HCT116 (cell line): ENCODE results near the gene TMEM175. TPM values are rescaled to one million over a fixed set of nuclear protein-coding genes. Genes with fewer than 3 reads are reported as not detected.

ENCODE experiments used
- ATAC-seq: fragments of 200-7000 bp; cut with Tn5 transposase; 2 replicates; pipeline ENCODE4 v1.9.1; 2020; ENCODE audit warnings: mild to moderate bottlenecking, moderate library complexity
- BruUV-seq: library from RNA; stranded (reverse); fragments of 400-500 nt; replicated peaks from 2 replicates; lab custom pipeline; 2021; lab: Mats Ljungman, UMichigan
- CTCF ChIA-PET: fragments of 300-600 bp; sonication (Branson Sonifier 250); formaldehyde crosslinking; loops from one replicate; lab custom pipeline; 2021; ENCODE audit warnings: antibody characterized with exemption; lab: Charles Lee
- POLR2A ChIA-PET: fragments of 300-600, 350-600 bp; sonication (Branson Sonifier 250); formaldehyde crosslinking; loops from one replicate; lab custom pipeline; 2021; ENCODE audit warnings: antibody characterized with exemption; lab: Charles Lee
- RAD21 ChIA-PET, 2 experiments: fragments of 300-600 bp; sonication (Branson Sonifier 250); formaldehyde crosslinking; loops; one replicate each; lab custom pipeline; 2023; ENCODE audit warnings: low total read pairs in 2 of 2; ENCODE audit not compliant: uncharacterized antibody in 2 of 2, unreplicated experiment in 2 of 2, low non-redundant PET in 1 of 2; lab: Charles Lee
- DNase-seq: peaks from one replicate; pipeline ENCODE4 v3.0.0-alpha.2; 2010; ENCODE audit warnings: low read depth, low spot score
- H2AFZ ChIP-seq: fragments of 200-600 bp; shearing (Covaris generic), sonication (generic); 2 replicates; pipeline ENCODE4 v1.6.1; 2017; ENCODE audit warnings: low read depth, mixed run types, mixed read lengths, antibody characterized with exemption, low read length; ENCODE audit not compliant: poor library complexity, severe bottlenecking
- H3K27ac ChIP-seq: 2 replicates; pipeline ENCODE4 v1.5.1; 2012; ENCODE audit warnings: low read depth, low read length
- H3K27me3 ChIP-seq: fragments of 200-600 bp; sonication (generic); 2 replicates; pipeline ENCODE4 v1.6.1; 2016; ENCODE audit warnings: mixed run types, low read length, mixed read lengths; ENCODE audit not compliant: insufficient read depth
- H3K36me3 ChIP-seq, 2 experiments: fragments of 200-500 bp in 1 of 2; fragments of 200-600 bp in 1 of 2; sonication (Bioruptor generic) in 1 of 2; sonication (generic) in 1 of 2; 2 replicates each; pipeline versions ENCODE4 v1.5.1 to v1.6.1; 2014 to 2016; ENCODE audit warnings: low read length in 2 of 2, inconsistent platforms in 1 of 2, mixed read lengths in 1 of 2, mixed run types in 1 of 2; ENCODE audit not compliant: insufficient read depth in 2 of 2, control insufficient read depth in 1 of 2
- H3K4me1 ChIP-seq, 2 experiments: fragments of 200-600 bp in 1 of 2; sonication (generic) in 1 of 2; 2 replicates each; pipeline versions ENCODE4 v1.5.1 to v1.6.1; 2012 to 2017; ENCODE audit warnings: low read length in 2 of 2, inconsistent platforms in 1 of 2, mild to moderate bottlenecking in 1 of 2, mixed read lengths in 1 of 2, mixed run types in 1 of 2, moderate library complexity in 1 of 2; ENCODE audit not compliant: insufficient read depth in 2 of 2, control insufficient read depth in 1 of 2
- H3K4me2 ChIP-seq: fragments of 200-600 bp; sonication (generic); 2 replicates; pipeline ENCODE4 v1.6.1; 2017; ENCODE audit warnings: mixed run types, low read length, mixed read lengths
- H3K4me3 ChIP-seq, 2 experiments: fragments of 200-600 bp in 1 of 2; sonication (generic) in 1 of 2; replicated peaks in 1 of 2; 2 replicates each; pipeline ENCODE4 v1.5.1; 2011 to 2016; ENCODE audit warnings: low read length in 2 of 2, control low read depth in 1 of 2, low read depth in 1 of 2, mild to moderate bottlenecking in 1 of 2, mixed read lengths in 1 of 2, mixed run types in 1 of 2
- H3K79me2 ChIP-seq: fragments of 200-600 bp; sonication (generic); 2 replicates; pipeline ENCODE4 v1.6.1; 2017; ENCODE audit warnings: mild to moderate bottlenecking, mixed run types, low read length, moderate library complexity, mixed read lengths; ENCODE audit not compliant: insufficient read depth
- H3K9ac ChIP-seq: fragments of 200-600 bp; sonication (generic); 2 replicates; pipeline ENCODE4 v1.6.1; 2016; ENCODE audit warnings: low read length, mixed read lengths
- H3K9me2 ChIP-seq: fragments of 200-600 bp; sonication (generic), shearing (Covaris generic); 2 replicates; pipeline ENCODE4 v1.6.1; 2017; ENCODE audit warnings: mixed run types, mild to moderate bottlenecking, moderate library complexity; ENCODE audit not compliant: insufficient read depth
- H3K9me3 ChIP-seq, 2 experiments: fragments of 200-500 bp in 1 of 2; fragments of 200-600 bp in 1 of 2; sonication (Bioruptor generic) in 1 of 2; sonication (generic) in 1 of 2; 2 replicates each; pipeline ENCODE4 v1.6.1; 2014 to 2017; ENCODE audit warnings: low read length in 2 of 2, mixed read lengths in 2 of 2, inconsistent platforms in 1 of 2, low read depth in 1 of 2, mild to moderate bottlenecking in 1 of 2, mixed run types in 1 of 2, moderate library complexity in 1 of 2; ENCODE audit not compliant: control insufficient read depth in 1 of 2, insufficient read depth in 1 of 2
- H4K20me1 ChIP-seq: fragments of 200-600 bp; sonication (generic), shearing (Covaris generic); 2 replicates; pipeline ENCODE4 v1.6.1; 2017; ENCODE audit warnings: mixed run types, mild to moderate bottlenecking, moderate library complexity; ENCODE audit not compliant: insufficient read depth
- ATF3 ChIP-seq: IDR thresholded peaks from 2 replicates; pipeline ENCODE4 v1.6.1; 2012
- CBX3 ChIP-seq: IDR thresholded peaks from 2 replicates; pipeline ENCODE4 v1.6.1; 2012; ENCODE audit warnings: low read depth
- EGR1 ChIP-seq: IDR thresholded peaks from 2 replicates; pipeline ENCODE4 v1.6.1; 2012; ENCODE audit warnings: low read depth
- EZH2 ChIP-seq: fragments of 200-600 bp; sonication (generic); IDR thresholded peaks from 2 replicates; pipeline ENCODE4 v1.6.1; 2017; ENCODE audit warnings: antibody characterized with exemption, mixed run types
- EZH2phosphoT487 ChIP-seq: fragments of 200-600 bp; IDR thresholded peaks from 2 replicates; pipeline ENCODE4 v1.6.1; 2018; ENCODE audit warnings: antibody characterized with exemption, borderline replicate concordance
- FOSL1 ChIP-seq: IDR thresholded peaks from 2 replicates; pipeline ENCODE4 v1.6.1; 2012; ENCODE audit warnings: low read depth
- JUND ChIP-seq: IDR thresholded peaks from 2 replicates; pipeline ENCODE4 v1.6.1; 2012
- MAX ChIP-seq: IDR thresholded peaks from 2 replicates; pipeline ENCODE4 v1.6.1; 2012
- POLR2A ChIP-seq: IDR thresholded peaks from 2 replicates; pipeline ENCODE4 v1.7.0; 2011; ENCODE audit warnings: borderline replicate concordance; ENCODE audit not compliant: insufficient read depth, insufficient read length; ENCODE audit errors: extremely low read depth
- POLR2AphosphoS5 ChIP-seq: IDR thresholded peaks from 2 replicates; pipeline ENCODE4 v1.6.1; 2011; ENCODE audit warnings: mild to moderate bottlenecking, low read depth, low read length, moderate library complexity
- RAD21 ChIP-seq: IDR thresholded peaks from 2 replicates; pipeline ENCODE4 v1.6.1; 2012; ENCODE audit warnings: low read depth, mild to moderate bottlenecking
- REST ChIP-seq: IDR thresholded peaks from 2 replicates; pipeline ENCODE4 v1.6.1; 2012; ENCODE audit warnings: low read depth
- SIN3A ChIP-seq: IDR thresholded peaks from 2 replicates; pipeline ENCODE4 v1.6.1; 2012; ENCODE audit warnings: low read depth
- SP1 ChIP-seq: IDR thresholded peaks from 2 replicates; pipeline ENCODE4 v1.6.1; 2012; ENCODE audit warnings: low read depth
- SRF ChIP-seq: IDR thresholded peaks from 2 replicates; pipeline ENCODE4 v1.6.1; 2012; ENCODE audit warnings: low read depth
- TCF7L2 ChIP-seq: IDR thresholded peaks from 2 replicates; pipeline ENCODE4 v1.7.0; 2011; ENCODE audit warnings: borderline replicate concordance, inconsistent platforms; ENCODE audit not compliant: insufficient read depth, insufficient read length; ENCODE audit errors: extremely low read depth
- YY1 ChIP-seq: IDR thresholded peaks from 2 replicates; pipeline ENCODE4 v1.6.1; 2011; ENCODE audit warnings: low read length, low read depth, moderate library complexity, mild to moderate bottlenecking; ENCODE audit not compliant: insufficient replicate concordance; ENCODE audit errors: extremely low read depth
- ZBTB33 ChIP-seq: IDR thresholded peaks from 2 replicates; pipeline ENCODE4 v1.6.1; 2011; ENCODE audit warnings: mild to moderate bottlenecking, low read length, moderate library complexity; ENCODE audit not compliant: insufficient replicate concordance; ENCODE audit errors: extremely low read depth
- ZFX ChIP-seq: fragments of 450-650 bp; IDR thresholded peaks from 2 replicates; pipeline ENCODE4 v1.6.1; 2017
- ZNF274 ChIP-seq: fragments of 200-500 bp; sonication (Bioruptor generic); IDR thresholded peaks from 2 replicates; pipeline ENCODE4 v1.6.1; 2014; ENCODE audit warnings: mild to moderate bottlenecking, low read depth, low read length, inconsistent platforms
- intact Hi-C: fragments of 100-400 bp; cut with micrococcal nuclease; formaldehyde crosslinking; loops from 2 replicates; pipeline ENCODE4 v1.10.0; 2022
- total RNA-seq: library from RNA; stranded (reverse); gene quantifications from one replicate; pipeline ENCODE4 v1.2.1, GENCODE V29; 2021; ENCODE audit not compliant: unreplicated experiment

Gene TMEM175
- total RNA-seq, 1 experiment from 2014 or later, result 17.5 TPM

- H3K27me3 ChIP-seq, result no peaks in the 10 kb centered on the region
- no peaks in the 10 kb centered on the region for H3K36me3 ChIP-seq
- intact Hi-C loops, result no loop called here
- H3K79me2 ChIP-seq, result no peaks in the 10 kb centered on the region
- POLR2A ChIA-PET, result no interaction called here
- H2AFZ ChIP-seq, result no peak overlapping the region
- CTCF ChIA-PET, result no interaction called here
- no peak for ATAC-seq
- TF ChIP-seq ZFX (no peak), ATF3 (no peak), ZBTB33 (no peak), RAD21 (no peak), FOSL1 (no peak), SP1 (no peak), ZNF274 (no peak), POLR2AphosphoS5 (no peak), POLR2A (no peak), SRF (no peak), YY1 (no peak), SIN3A (no peak), JUND (no peak), CBX3 (no peak), MAX (no peak), REST (no peak), EZH2phosphoT487 (no peak), TCF7L2 (no peak), EZH2 (no peak), EGR1 (no peak)
- TF ChIP-seq, all 23 proteins: peak for 0
- Histone ChIP-seq H3K4me1 (no peaks in the 10 kb centered on the region), H3K4me2 (no peak overlapping the region), H3K9ac (no peak overlapping the region), H3K27ac (no peak overlapping the region), H3K4me3 (no peak overlapping the region), H3K9me2 (no peaks in the 10 kb centered on the region), H3K9me3 (no peaks in the 10 kb centered on the region), H4K20me1 (no peaks in the 10 kb centered on the region)
- no peak for DNase-seq
- RAD21 ChIA-PET, result no interaction called here
- no TSS peak for BruUV-seq
Observed at GRCh38 chr4:952881-953573, 20.8 kb downstream of the TMEM175 start.
